Astrocyte of the cerebellum (primary cell): ENCODE results near the gene SLC35F6.
A peak's percentile ranks its signal among the peaks of the same experiment; 100 is the strongest.

ENCODE experiments used
- DNase-seq: peaks from one replicate; pipeline ENCODE4 v3.0.0-alpha.2; 2011; ENCODE audit warnings: low read depth
- H3K4me3 ChIP-seq: 2 replicates; pipeline ENCODE4 v1.5.1; 2011; ENCODE audit warnings: mild to moderate bottlenecking, low read depth, low read length, moderate library complexity
- in situ Hi-C: cut with HindIII; loops from 2 replicates; pipeline ENCODE4 v1.10.0; 2017; ENCODE audit warnings: low sequenced_read_pairs
- TF ChIP-seq, protein P1 (sequence below): IDR thresholded peaks from 2 replicates; pipeline ENCODE4 v1.5.1; 2012; ENCODE audit warnings: low read length, low read depth, moderate library complexity, mild to moderate bottlenecking; ENCODE audit errors: missing control alignments

Gene SLC35F6

DNA sequence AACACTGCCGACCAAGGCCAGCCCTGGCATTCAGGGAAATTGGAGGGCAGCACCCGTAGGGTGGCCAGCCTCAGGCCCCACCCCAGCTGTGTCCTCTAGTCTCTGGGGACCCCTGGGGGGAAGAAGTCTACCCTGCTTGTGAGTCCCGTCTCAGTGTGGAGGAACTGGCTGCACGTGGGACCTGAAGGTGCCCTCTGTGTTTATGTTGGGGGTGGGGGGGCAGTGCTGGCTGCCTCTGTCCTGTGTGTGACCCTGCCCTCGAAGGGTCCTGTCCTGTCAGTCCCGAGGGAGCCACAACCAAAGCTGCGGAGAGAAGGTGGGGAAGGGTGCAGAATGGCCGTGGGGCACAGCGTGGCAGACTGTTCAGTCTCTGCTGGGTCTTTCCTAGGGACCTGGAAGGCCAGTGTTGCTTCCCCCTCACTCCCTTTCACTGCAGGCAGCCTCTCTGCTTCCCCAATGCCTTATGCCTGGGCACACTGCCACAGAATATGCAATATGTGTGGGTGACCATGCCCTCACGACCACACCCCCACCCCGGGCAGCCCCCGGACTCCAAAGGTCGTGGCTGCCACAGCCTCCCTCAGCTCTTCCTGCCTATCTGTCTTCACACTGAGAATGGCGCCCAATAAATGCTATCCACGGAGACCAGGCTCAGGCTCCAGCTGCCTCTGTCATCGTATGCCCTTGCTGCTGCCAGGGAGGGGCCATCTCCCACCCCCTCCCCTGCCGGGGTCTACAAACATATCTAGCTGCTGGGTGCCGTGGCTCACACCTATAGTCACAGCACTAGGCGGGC lies 33.3 kb upstream of the SLC35F6 start:
- TF ChIP-seq, protein P1, sequence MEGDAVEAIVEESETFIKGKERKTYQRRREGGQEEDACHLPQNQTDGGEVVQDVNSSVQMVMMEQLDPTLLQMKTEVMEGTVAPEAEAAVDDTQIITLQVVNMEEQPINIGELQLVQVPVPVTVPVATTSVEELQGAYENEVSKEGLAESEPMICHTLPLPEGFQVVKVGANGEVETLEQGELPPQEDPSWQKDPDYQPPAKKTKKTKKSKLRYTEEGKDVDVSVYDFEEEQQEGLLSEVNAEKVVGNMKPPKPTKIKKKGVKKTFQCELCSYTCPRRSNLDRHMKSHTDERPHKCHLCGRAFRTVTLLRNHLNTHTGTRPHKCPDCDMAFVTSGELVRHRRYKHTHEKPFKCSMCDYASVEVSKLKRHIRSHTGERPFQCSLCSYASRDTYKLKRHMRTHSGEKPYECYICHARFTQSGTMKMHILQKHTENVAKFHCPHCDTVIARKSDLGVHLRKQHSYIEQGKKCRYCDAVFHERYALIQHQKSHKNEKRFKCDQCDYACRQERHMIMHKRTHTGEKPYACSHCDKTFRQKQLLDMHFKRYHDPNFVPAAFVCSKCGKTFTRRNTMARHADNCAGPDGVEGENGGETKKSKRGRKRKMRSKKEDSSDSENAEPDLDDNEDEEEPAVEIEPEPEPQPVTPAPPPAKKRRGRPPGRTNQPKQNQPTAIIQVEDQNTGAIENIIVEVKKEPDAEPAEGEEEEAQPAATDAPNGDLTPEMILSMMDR = no peak
- in situ Hi-C loops = loop anchor here (5.0 kb wide), 1 partner anchor 43 kb away; no protein-coding TSS in a partner anchor
- no peak for DNase-seq
- H3K4me3 ChIP-seq = no peak overlapping the region

- TF ChIP-seq, protein P1 = no peak
- H3K4me3 ChIP-seq = no peak overlapping the region
- in situ Hi-C loops = loop anchor here (5.0 kb wide), 1 partner anchor 44 kb away; no protein-coding TSS in a partner anchor
- no peak for DNase-seq
These were observed 32.4 kb upstream of the SLC35F6 start for GRCh38 chr2:26731714-26732113.

DNA sequence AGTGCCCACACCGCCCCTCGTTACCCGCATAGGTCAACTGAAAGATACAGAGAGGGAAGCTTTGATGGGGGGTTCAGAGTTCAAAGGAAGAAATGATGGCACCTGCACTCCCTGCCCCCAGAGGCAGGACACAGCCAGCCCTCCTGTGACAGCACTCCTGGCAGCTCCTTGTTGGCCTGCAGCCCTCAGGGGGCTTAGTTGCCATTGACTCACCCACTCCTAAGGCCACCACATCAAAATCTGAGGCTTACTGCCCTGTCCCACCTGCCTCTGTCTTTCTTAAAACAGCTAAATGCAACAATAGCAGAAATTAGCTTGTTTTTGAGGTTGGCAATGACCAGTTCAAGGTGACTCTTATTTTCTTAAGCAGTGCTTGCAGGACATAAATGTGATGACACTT lies 31.6 kb upstream of the SLC35F6 start:
- TF ChIP-seq, protein P1 = no peak
- in situ Hi-C loops = loop anchor here (5.0 kb wide), 1 partner anchor 45 kb away; no protein-coding TSS in a partner anchor
- DNase-seq = no peak

DNA sequence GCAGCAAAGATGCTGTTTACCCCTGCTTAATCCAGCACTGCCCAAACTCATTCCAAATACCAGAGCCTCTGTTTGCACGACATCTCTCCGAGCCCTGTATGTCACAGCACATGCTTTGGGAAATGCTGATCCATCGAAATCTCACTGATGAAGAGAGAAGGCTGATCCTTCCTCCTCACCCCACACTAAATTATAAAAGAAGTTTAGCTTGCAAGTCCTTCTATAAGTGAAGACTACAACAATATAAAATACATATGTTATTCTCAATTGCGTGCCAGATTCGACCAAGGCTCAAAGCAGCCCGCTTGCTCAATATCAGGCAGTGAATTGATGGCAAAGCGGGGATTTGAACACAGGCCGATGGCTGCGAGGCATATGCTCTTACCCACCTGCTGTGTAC lies 30.7 kb upstream of the SLC35F6 start:
- in situ Hi-C loops = loop anchor here (5.0 kb wide), 1 partner anchor 46 kb away; no protein-coding TSS in a partner anchor
- TF ChIP-seq, protein P1 = no peak
- H3K4me3 ChIP-seq = no peak overlapping the region
- no peak for DNase-seq

More for the DNA sequence above, 31.6 kb upstream of the SLC35F6 start:
- no peak overlapping the region for H3K4me3 ChIP-seq

- TF ChIP-seq, protein P1 = no peak
- H3K4me3 ChIP-seq = no peak overlapping the region
- DNase-seq = peak; percentile 44
- in situ Hi-C loops = no loop called here
These were observed 29.0 kb upstream of the SLC35F6 start for GRCh38 chr2:26735097-26735496.

DNA sequence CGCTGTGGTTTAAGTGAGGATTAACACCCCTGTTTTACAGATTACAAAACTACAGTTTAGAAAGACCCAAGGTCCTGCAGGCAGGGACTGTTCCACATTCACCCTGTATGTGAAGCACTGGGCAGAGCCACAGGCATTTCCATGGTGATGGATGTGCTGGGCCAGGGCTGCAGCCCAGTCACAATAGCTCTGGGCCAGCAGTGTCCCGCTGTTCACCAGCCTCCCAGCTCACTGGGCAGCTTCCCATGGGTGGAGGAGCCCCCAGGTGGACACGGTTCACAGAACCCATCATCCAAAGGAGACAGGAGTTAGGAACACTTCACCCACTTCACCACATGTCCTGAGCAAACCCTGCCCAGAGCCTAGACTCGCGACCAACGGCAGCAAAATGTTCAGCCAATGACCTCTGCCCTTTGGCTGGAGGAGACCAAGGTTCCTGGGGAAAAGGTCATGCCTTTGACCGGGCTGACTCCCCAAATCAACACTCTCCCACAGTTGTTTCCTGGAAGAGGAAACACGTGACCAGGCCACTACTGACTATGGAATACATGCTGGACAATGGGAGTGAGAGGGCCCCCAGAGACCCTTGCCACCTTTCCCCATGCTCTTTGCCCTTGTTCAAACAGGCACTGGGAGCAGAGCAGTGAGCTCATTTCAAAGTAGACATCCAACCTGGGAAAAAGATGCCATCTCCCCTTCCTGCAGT lies 28.0 kb upstream of the SLC35F6 start:
- TF ChIP-seq, protein P1 = no peak
- no peak for DNase-seq
- no peak overlapping the region for H3K4me3 ChIP-seq
- in situ Hi-C loops = no loop called here
